Activated T-cell treated with anti-CD3 and anti-CD28 coated beads, Interleukin-2, amount 50 U/mL, for 4 hours (primary cell): ENCODE measurements around the gene PCBP3. TPM values are rescaled to one million over a fixed set of nuclear protein-coding genes. Genes with fewer than 3 reads are reported as not detected.
"Not testable (repeated sequence)": the region's sequence is repeated elsewhere in the genome, so short reads cannot be mapped to it uniquely, and the experiment has no call there.

Experiments
- ATAC-seq, 2 donors: fragments of 200-7000 bp; cut with Tn5 transposase; one replicate each; pipeline ENCODE4 v1.10.0; 2021
- DNase-seq: peaks from one replicate; pipeline ENCODE4 v3.0.0-alpha.2; 2020
- H3K27me3 Mint-ChIP-seq: one replicate; pipeline ENCODE4 v1.8.0; 2021; ENCODE audit warnings: low read depth, mixed read lengths
- H3K36me3 Mint-ChIP-seq: one replicate; pipeline ENCODE4 v1.8.0; 2022; ENCODE audit warnings: mixed read lengths; ENCODE audit not compliant: insufficient read depth
- H3K4me1 Mint-ChIP-seq: one replicate; pipeline ENCODE4 v1.8.0; 2021; ENCODE audit warnings: low read depth, mixed read lengths
- H3K4me3 Mint-ChIP-seq: one replicate; pipeline ENCODE4 v1.8.0; 2021; ENCODE audit warnings: mild to moderate bottlenecking, moderate library complexity, mixed read lengths
- H3K9me3 Mint-ChIP-seq: one replicate; pipeline ENCODE4 v1.8.0; 2021; ENCODE audit warnings: mixed read lengths
- total RNA-seq, 3 donors: library from RNA; stranded (reverse); gene quantifications; one replicate each; pipeline ENCODE4 v1.2.1, GENCODE V29; 2021

Gene PCBP3
- total RNA-seq, 3 donors from 2014 or later: 2.7 to 5.7 (median 4.8) TPM

DNA sequence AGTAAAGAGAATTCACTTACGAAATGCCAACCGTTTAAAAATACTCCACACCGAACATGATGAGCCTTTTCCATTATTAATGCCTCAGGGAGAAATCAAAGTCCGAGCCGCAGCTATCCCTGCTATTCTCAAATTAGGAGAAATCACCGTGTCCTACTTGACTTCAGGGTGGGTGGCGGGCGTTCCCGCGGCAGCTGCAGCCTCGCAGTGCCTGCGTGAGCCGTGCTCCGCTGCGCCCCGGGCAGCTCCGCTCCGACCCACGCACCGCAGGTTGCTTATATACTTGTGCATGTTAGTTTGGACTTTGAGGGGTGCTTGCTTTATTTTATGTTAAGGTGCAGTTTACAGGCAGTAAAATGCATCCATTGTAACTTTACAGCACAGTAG lies 35.6 kb upstream of the PCBP3 start:
- no peak for ATAC-seq
- H3K36me3 Mint-ChIP-seq: peaks cover 4% of the 10 kb centered on the region
- DNase-seq: no peak
- H3K27me3 Mint-ChIP-seq: no peaks in the 10 kb centered on the region
- H3K4me1 Mint-ChIP-seq: peaks cover 18% of the 10 kb centered on the region
- peaks cover 15% of the 10 kb centered on the region for H3K9me3 Mint-ChIP-seq
- H3K4me3 Mint-ChIP-seq: no peak overlapping the region

GRCh38 chr21:45608747-45609470 lies 34.6 kb upstream of the PCBP3 start:
- not testable (repeated sequence) for H3K36me3 Mint-ChIP-seq, DNase-seq
- ATAC-seq: peak in 1 of 2 donors; percentile 24

GRCh38 chr21:45609616-45610015 lies 33.9 kb upstream of the PCBP3 start:
- not testable (repeated sequence) for H3K36me3 Mint-ChIP-seq, H3K27me3 Mint-ChIP-seq, H3K4me3 Mint-ChIP-seq, H3K9me3 Mint-ChIP-seq, DNase-seq, ATAC-seq
- H3K4me1 Mint-ChIP-seq: peaks cover 24% of the 10 kb centered on the region

More at GRCh38 chr21:45608747-45609470, 34.6 kb upstream of the PCBP3 start:
- not testable (repeated sequence) for H3K27me3 Mint-ChIP-seq, H3K4me3 Mint-ChIP-seq, H3K9me3 Mint-ChIP-seq
- peaks cover 24% of the 10 kb centered on the region for H3K4me1 Mint-ChIP-seq

DNA sequence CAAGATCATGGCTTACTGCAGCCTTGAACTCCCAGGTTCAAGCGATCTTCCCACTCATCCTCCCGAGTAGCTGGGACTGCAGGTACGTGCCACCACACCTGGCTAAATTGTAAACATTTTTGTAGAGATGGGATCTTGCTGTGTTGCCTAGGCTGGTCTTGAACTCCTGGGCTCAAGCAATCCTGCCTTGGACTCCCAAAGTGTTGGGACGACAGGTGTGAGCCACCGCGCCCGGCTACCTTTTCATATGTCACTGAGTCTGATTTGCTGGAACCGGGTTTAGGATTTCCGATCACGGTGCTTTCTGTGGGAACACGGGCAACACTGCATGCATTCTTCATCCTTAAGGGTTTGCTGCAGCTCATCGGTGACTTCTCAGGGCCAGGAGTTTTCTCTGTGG lies 32.2 kb upstream of the PCBP3 start:
- H3K9me3 Mint-ChIP-seq: no peaks in the 10 kb centered on the region
- H3K4me3 Mint-ChIP-seq: no peak overlapping the region
- DNase-seq: no peak
- peaks cover 41% of the 10 kb centered on the region for H3K4me1 Mint-ChIP-seq
- H3K27me3 Mint-ChIP-seq: peaks cover 2% of the 10 kb centered on the region
- no peak for ATAC-seq
- peaks cover 2% of the 10 kb centered on the region for H3K36me3 Mint-ChIP-seq

GRCh38 chr21:45611939-45612664 lies 31.4 kb upstream of the PCBP3 start:
- DNase-seq (no peak), ATAC-seq (no peak)
- Mint-ChIP-seq H3K27me3 (peaks cover 2% of the 10 kb centered on the region), H3K4me1 (peaks cover 45% of the 10 kb centered on the region), H3K36me3 (peaks cover 2% of the 10 kb centered on the region), H3K4me3 (no peak overlapping the region), H3K9me3 (no peaks in the 10 kb centered on the region)

DNA sequence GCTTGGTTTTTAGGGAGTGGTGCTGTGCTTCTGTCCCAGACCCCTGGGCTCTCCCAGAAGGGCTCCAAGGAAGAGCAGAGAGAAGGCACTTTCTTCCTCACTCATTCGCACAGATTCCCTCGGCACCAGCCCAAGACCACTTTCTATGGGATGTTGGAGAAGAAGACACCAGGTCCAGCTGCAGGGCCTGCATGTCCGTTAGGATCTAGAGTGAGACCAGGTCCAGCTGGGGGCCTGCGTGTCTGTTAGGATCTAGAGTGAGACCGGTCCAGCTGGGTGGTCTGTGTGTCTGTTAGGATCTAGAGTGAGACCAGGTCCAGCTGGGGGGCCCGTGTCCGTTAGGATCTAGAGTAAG lies 30.9 kb upstream of the PCBP3 start:
- not testable (repeated sequence) for H3K9me3 Mint-ChIP-seq, DNase-seq, H3K27me3 Mint-ChIP-seq, H3K4me3 Mint-ChIP-seq, H3K36me3 Mint-ChIP-seq, ATAC-seq
- peaks cover 45% of the 10 kb centered on the region for H3K4me1 Mint-ChIP-seq

GRCh38 chr21:45613396-45613795 lies 30.1 kb upstream of the PCBP3 start:
- no peak for DNase-seq
- Mint-ChIP-seq H3K27me3 (peaks cover 2% of the 10 kb centered on the region), H3K9me3 (no peaks in the 10 kb centered on the region), H3K4me3 (peak overlapping the region; percentile 43), H3K4me1 (peaks cover 42% of the 10 kb centered on the region), H3K36me3 (peaks cover 2% of the 10 kb centered on the region)
- ATAC-seq: no peak

GRCh38 chr21:45613881-45614280 lies 29.6 kb upstream of the PCBP3 start:
- no peak for DNase-seq
- H3K27me3 Mint-ChIP-seq: peaks cover 2% of the 10 kb centered on the region
- ATAC-seq: no peak
- H3K4me3 Mint-ChIP-seq: peak overlapping the region; percentile 43
- no peaks in the 10 kb centered on the region for H3K9me3 Mint-ChIP-seq
- H3K4me1 Mint-ChIP-seq: peaks cover 37% of the 10 kb centered on the region
- H3K36me3 Mint-ChIP-seq: peaks cover 2% of the 10 kb centered on the region

DNA sequence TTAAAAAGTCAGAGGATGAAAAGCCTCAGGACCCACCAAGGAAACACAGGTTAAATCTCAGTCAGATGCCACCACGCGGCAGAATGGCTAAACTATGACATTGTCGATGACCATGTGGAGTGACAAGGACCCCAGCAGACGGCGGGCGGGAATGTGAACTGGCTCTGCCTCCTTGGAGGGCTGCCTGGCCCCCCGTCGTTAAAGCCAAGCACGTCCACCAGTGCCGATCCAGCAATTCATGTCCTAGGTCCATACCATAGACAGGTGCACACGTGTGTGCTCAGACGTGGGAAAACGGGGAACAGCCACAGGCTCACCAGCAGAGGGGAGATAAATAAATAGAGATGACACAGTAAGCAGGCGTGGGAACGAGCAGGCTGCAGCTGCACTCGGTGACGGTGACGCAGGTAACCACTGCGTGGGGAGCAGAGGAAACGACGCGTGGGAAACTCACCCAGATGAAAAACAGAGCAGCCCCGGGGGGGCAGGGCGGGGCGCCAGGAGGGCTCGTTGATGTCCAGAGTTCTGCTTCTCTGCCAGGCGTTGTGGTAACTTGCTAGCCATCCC lies 28.3 kb upstream of the PCBP3 start:
- ATAC-seq: peak; percentile 91 to 92
- Mint-ChIP-seq H3K36me3 (peaks cover 2% of the 10 kb centered on the region), H3K27me3 (peaks cover 2% of the 10 kb centered on the region), H3K4me1 (peaks cover 37% of the 10 kb centered on the region), H3K4me3 (peak overlapping the region; percentile 73), H3K9me3 (peaks cover 5% of the 10 kb centered on the region)
- DNase-seq: peak; percentile 86

DNA sequence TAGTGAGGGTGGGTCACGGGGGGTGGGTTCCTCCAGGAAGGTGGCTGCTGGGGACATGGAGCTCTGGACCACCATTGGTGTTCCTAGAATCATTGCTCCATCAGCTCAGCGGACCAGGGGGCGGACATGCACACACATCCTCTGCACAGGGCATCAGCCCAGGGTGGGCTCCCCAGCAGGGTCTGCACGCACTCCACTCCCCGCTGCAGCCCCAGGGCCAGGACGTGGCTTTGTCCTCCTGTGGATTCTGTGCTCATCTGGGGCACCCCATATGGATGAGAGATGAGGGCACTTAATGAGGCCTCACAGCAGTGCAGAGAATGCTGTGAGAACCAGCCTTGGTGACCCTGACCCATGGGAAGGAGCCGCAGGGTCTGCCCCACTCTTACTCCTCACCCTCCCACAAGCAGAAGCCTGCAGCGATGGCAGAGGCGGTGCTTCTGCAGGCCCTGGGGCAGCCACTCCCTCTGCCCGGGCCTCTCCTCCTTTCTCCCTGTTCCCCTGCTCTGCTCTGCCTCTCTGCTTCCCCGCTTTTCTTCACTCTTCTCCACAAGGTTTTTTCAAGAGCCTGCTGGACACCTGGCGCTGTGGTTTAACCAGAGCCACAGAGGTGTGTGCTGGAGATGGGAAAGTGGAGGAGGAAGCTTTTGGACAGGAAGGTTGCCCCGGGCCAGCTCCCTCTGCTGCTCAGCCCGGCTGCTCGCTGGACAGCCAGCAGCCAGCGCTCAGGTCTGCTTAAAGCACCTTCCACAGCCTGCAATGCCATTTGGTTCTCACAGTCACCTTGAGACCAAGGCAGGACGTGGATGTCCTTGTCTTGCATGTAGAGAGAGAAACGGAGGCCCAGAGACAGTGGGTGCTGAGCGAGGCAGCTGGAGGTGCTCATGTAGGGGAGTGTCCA lies 26.3 kb upstream of the PCBP3 start:
- peaks cover 37% of the 10 kb centered on the region for H3K4me1 Mint-ChIP-seq
- no peak overlapping the region for H3K4me3 Mint-ChIP-seq
- no peaks in the 10 kb centered on the region for H3K36me3 Mint-ChIP-seq
- ATAC-seq (no peak), DNase-seq (no peak)
- peaks cover 5% of the 10 kb centered on the region for H3K9me3 Mint-ChIP-seq
- H3K27me3 Mint-ChIP-seq: peaks cover 2% of the 10 kb centered on the region

DNA sequence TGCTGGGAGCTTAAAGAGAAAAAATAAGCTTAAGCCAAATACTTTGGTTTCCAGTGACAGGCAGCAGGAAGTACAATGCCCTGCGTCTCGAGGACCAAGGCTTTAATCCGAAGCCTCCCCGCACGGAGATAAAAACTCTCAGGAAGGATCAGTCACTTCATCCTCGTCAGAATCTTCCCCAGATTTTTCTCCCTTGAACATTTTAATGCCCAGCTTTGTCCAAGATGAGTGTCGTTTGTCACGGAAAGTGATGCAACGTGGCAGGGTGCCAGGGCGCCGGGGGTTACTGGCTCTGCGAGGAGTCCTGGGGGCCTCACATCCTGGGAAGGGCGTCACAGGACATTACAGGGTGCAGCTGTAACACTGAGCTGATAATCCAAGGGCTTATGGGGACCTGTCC lies 25.2 kb upstream of the PCBP3 start:
- Mint-ChIP-seq H3K9me3 (peaks cover 5% of the 10 kb centered on the region), H3K27me3 (peaks cover 2% of the 10 kb centered on the region), H3K36me3 (no peaks in the 10 kb centered on the region), H3K4me3 (no peak overlapping the region), H3K4me1 (peaks cover 38% of the 10 kb centered on the region)
- DNase-seq (no peak), ATAC-seq (no peak)

DNA sequence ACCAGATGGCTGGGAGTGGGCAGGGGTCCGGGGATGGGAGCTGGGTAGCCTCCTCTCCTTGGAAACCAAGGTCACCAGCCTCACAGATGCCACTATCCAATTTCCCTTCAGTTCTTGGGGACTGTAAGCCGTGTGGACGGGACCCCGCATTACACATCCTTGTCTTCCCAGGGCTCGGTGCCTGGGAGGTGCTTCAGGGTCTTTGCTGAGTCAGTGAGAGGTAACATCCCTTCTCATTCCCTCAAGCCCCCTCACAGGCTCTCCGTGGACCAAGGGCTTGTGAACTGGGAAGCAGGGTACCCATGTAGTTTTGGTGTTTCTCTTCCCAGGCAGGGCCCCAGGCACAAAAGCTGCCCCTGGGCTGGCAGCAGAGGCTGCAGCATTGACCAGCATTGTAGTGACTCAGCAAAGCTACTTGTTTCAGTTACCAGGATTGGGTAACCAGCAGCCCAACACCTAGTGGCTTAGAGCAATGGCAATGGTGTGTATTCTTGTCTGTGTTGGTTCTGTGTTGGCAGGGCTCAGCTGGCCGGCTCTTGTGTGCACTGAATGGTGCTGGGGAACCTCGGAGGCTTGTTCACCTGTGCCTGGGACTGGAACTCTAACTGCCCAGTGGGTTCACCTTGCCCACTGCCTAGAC lies 24.6 kb upstream of the PCBP3 start:
- Mint-ChIP-seq H3K9me3 (peaks cover 5% of the 10 kb centered on the region), H3K4me1 (peaks cover 31% of the 10 kb centered on the region), H3K27me3 (no peaks in the 10 kb centered on the region), H3K4me3 (no peak overlapping the region), H3K36me3 (no peaks in the 10 kb centered on the region)
- DNase-seq: no peak
- ATAC-seq: no peak

GRCh38 chr21:45620201-45620923 lies 23.2 kb upstream of the PCBP3 start:
- H3K4me3 Mint-ChIP-seq: no peak overlapping the region
- ATAC-seq (no peak), DNase-seq (no peak)

More at GRCh38 chr21:45620201-45620923, 23.2 kb upstream of the PCBP3 start:
- Mint-ChIP-seq H3K36me3 (no peaks in the 10 kb centered on the region), H3K4me1 (peaks cover 23% of the 10 kb centered on the region), H3K9me3 (peaks cover 5% of the 10 kb centered on the region), H3K27me3 (no peaks in the 10 kb centered on the region)
